LNCaP clone FGC (cell line): ENCODE results near the gene L1TD1.
A peak's percentile ranks its signal among the peaks of the same experiment; 100 is the strongest.
"Not testable (repeated sequence)": the region's sequence is repeated elsewhere in the genome, so short reads cannot be mapped to it uniquely, and the experiment has no call there.

Source experiments
- DNase-seq: peaks from one replicate; pipeline ENCODE4 v3.0.0-alpha.2; 2011; ENCODE audit warnings: low read depth
- H3K4me3 ChIP-seq: 2 replicates; pipeline ENCODE4 v1.5.1; 2011; ENCODE audit warnings: mild to moderate bottlenecking, low read depth, low read length, control low read depth
- CTCF ChIP-seq: IDR thresholded peaks from 2 replicates; pipeline ENCODE4 v1.5.1; 2012; ENCODE audit warnings: mild to moderate bottlenecking; ENCODE audit not compliant: control insufficient read depth, insufficient read depth; ENCODE audit errors: extremely low read depth

L1TD1 gene

GRCh38 chr1:62194651-62195544 lies at the start of gene L1TD1:
TSS of gene L1TD1 (plus strand) at chr1:62194849. CDS start at chr1:62206629, 11,780 bp downstream.
- H3K4me3 ChIP-seq: no peak within 1 kb of the TSS
- TF ChIP-seq CTCF: no peak
- no peak for DNase-seq

- no peak for TF ChIP-seq CTCF
- no peak for DNase-seq
- H3K4me3 ChIP-seq: no peak overlapping the region
Measured at GRCh38 chr1:62159940-62160348, 34.7 kb upstream of the L1TD1 start.

- H3K4me3 ChIP-seq: no peak overlapping the region
- TF ChIP-seq CTCF: no peak
- no peak for DNase-seq
Measured at GRCh38 chr1:62161711-62162110, 32.9 kb upstream of the L1TD1 start.

- DNase-seq, H3K4me3 ChIP-seq: not testable (repeated sequence)
Measured at GRCh38 chr1:62170380-62170779, 24.3 kb upstream of the L1TD1 start.

- no peak overlapping the region for H3K4me3 ChIP-seq
- peak; percentile 78 for TF ChIP-seq CTCF
- DNase-seq: no peak
Measured at GRCh38 chr1:62175568-62176179, 19.0 kb upstream of the L1TD1 start.

GRCh38 chr1:62176597-62177312 lies 17.9 kb upstream of the L1TD1 start:
- TF ChIP-seq CTCF: no peak
- DNase-seq: no peak

GRCh38 chr1:62177621-62178020 lies 17.0 kb upstream of the L1TD1 start:
- no peak overlapping the region for H3K4me3 ChIP-seq
- DNase-seq: no peak
- TF ChIP-seq CTCF: no peak

More at GRCh38 chr1:62176597-62177312, 17.9 kb upstream of the L1TD1 start:
- no peak overlapping the region for H3K4me3 ChIP-seq
